HG03342 (cell line): ENCODE measurements around the gene CELF6.
A peak's percentile ranks its signal among the peaks of the same experiment; 100 is the strongest.

Experiments used
- ATAC-seq: cut with Tn5 transposase; IDR thresholded peaks from one replicate; pipeline ENCODE4 v1.9.1; 2021; ENCODE audit warnings: mild to moderate bottlenecking, moderate library complexity; ENCODE audit not compliant: unreplicated experiment

Gene CELF6

GRCh38 chr15:72319985-72320671 is at the start of gene CELF6:
Gene CELF6, minus strand, starts transcription at chr15:72320157. Its CDS starts 283 bp downstream, at chr15:72319874.
- ATAC-seq: peak; percentile 60

GRCh38 chr15:72368899-72369298 is 48.9 kb upstream of the CELF6 start:
- ATAC-seq: no peak

GRCh38 chr15:72368325-72368724 is 48.4 kb upstream of the CELF6 start:
- no peak for ATAC-seq

- ATAC-seq: peak; percentile 88
These were observed 45.9 kb upstream of the CELF6 start for GRCh38 chr15:72365844-72366243.

GRCh38 chr15:72361176-72361575 is 41.2 kb upstream of the CELF6 start:
- no peak for ATAC-seq

GRCh38 chr15:72358650-72359171 is 38.8 kb upstream of the CELF6 start:
- no peak for ATAC-seq

- ATAC-seq: no peak
These were observed 38.2 kb upstream of the CELF6 start for GRCh38 chr15:72358121-72358520.

- no peak for ATAC-seq
These were observed 34.5 kb upstream of the CELF6 start for GRCh38 chr15:72354496-72354895.

GRCh38 chr15:72353266-72353665 is 33.3 kb upstream of the CELF6 start:
- no peak for ATAC-seq

GRCh38 chr15:72345806-72346205 is 25.8 kb upstream of the CELF6 start:
- ATAC-seq: no peak

- no peak for ATAC-seq
These were observed 25.3 kb upstream of the CELF6 start for GRCh38 chr15:72345280-72345679.

GRCh38 chr15:72344602-72345001 is 24.6 kb upstream of the CELF6 start:
- ATAC-seq: no peak

GRCh38 chr15:72342385-72342784 is 22.4 kb upstream of the CELF6 start:
- no peak for ATAC-seq

- no peak for ATAC-seq
These were observed 21.4 kb upstream of the CELF6 start for GRCh38 chr15:72341361-72341760.

- ATAC-seq: no peak
These were observed 20.4 kb upstream of the CELF6 start for GRCh38 chr15:72340366-72340765.

GRCh38 chr15:72339777-72340177 is 19.8 kb upstream of the CELF6 start:
- ATAC-seq: no peak

- ATAC-seq: no peak
These were observed 18.8 kb upstream of the CELF6 start for GRCh38 chr15:72338617-72339321.

- no peak for ATAC-seq
These were observed 18.2 kb upstream of the CELF6 start for GRCh38 chr15:72338148-72338547.

GRCh38 chr15:72334842-72335241 is 14.9 kb upstream of the CELF6 start:
- ATAC-seq: no peak

GRCh38 chr15:72331021-72331420 is 11.1 kb upstream of the CELF6 start:
- no peak for ATAC-seq

GRCh38 chr15:72323752-72324151 is 3.8 kb upstream of the CELF6 start:
- no peak for ATAC-seq

- no peak for ATAC-seq
These were observed 485 bp downstream of the CELF6 start for GRCh38 chr15:72319360-72319984.
